H1 (cell line): ENCODE data around the gene HGD. TPM values are rescaled to one million over a fixed set of nuclear protein-coding genes. Genes with fewer than 3 reads are reported as not detected.

Experiments
- HDAC2 ChIP-seq, 2 experiments: fragments of 300-600 bp in 1 of 2; sonication (generic) in 1 of 2; IDR thresholded peaks; 2 replicates each; pipeline ENCODE4 v1.6.1; 2011 to 2012; ENCODE audit warnings: low read depth in 2 of 2, low read length in 2 of 2, mild to moderate bottlenecking in 2 of 2, moderate library complexity in 2 of 2, borderline replicate concordance in 1 of 2, inconsistent platforms in 1 of 2
- NANOG ChIP-seq: IDR thresholded peaks from 2 replicates; pipeline ENCODE4 v1.6.1; 2011; ENCODE audit warnings: low read length, low read depth, mild to moderate bottlenecking, inconsistent platforms; ENCODE audit not compliant: insufficient read depth, poor library complexity, severe bottlenecking
- POLR2AphosphoS5 ChIP-seq: IDR thresholded peaks from 2 replicates; pipeline ENCODE4 v1.6.1; 2011; ENCODE audit warnings: low read depth, low read length
- POU5F1 ChIP-seq: IDR thresholded peaks from 2 replicates; pipeline ENCODE4 v1.6.1; 2011; ENCODE audit warnings: low read depth, mild to moderate bottlenecking, low read length, moderate library complexity
- polyA plus RNA-seq, 7 experiments: library from polyadenylated mRNA; depleted of rRNA in 3 of 7; stranded (reverse) in 5 of 7; unstranded in 2 of 7; fragments of >200 nt in 5 of 7; fragments of 200-250 nt in 2 of 7; gene quantifications; 1 replicate in 5 of 7; 2 replicates in 1 of 7; 4 replicates in 1 of 7; pipeline versions ENCODE4 v1.2.1 to v1.2.3, GENCODE V29; 2011 to 2013; ENCODE audit warnings: missing spikeins in 2 of 7, mixed read lengths in 2 of 7
- total RNA-seq: library from RNA; stranded (reverse); fragmentation: NEBNext Ultra II Directional; extraction: Animal tissue kit (Norgen Biotek cat#: 25700); gene quantifications from 2 replicates; pipeline ENCODE4 v1.2.1, GENCODE V29; 2021

The HGD gene
- total and polyA plus RNA-seq, 2 of the 8 experiments (the other 6 are each of a cell fraction or from before 2014, with no cell fraction given), result 0.11 TPM; not detected in 1

- TF ChIP-seq POLR2AphosphoS5, result no peak
- no peak for TF ChIP-seq HDAC2 (IDR thresholded peaks at IDR 0.05; ENCODE audit: borderline replicate concordance in 1 of 2, low read depth in 2 of 2, low read length in 2 of 2)
- no peak for TF ChIP-seq POU5F1
- TF ChIP-seq NANOG, result no peak
These were observed 29.0 kb downstream of the HGD start (continued) for GRCh38 chr3:120652896-120653545.
